WTC11 (cell line): ENCODE data around the gene F2RL2. TPM values are rescaled to one million over a fixed set of nuclear protein-coding genes. Genes with fewer than 3 reads are reported as not detected.

Experiments
- ATAC-seq: fragments of 200-7000 bp; cut with Tn5 transposase; 2 replicates; pipeline ENCODE4 v1.10.0; 2021; ENCODE audit warnings: mild to moderate bottlenecking, moderate library complexity
- CTCF ChIA-PET: fragments of 300-600 bp; sonication (Branson Sonifier 250); formaldehyde crosslinking; loops from one replicate; lab custom pipeline; 2021; ENCODE audit warnings: antibody characterized with exemption; lab: Charles Lee
- POLR2A ChIA-PET: fragments of 350-600 bp; sonication (Branson Sonifier 250); formaldehyde crosslinking; loops from one replicate; lab custom pipeline; 2021; ENCODE audit warnings: antibody characterized with exemption; lab: Charles Lee
- DNase-seq: peaks from one replicate; pipeline ENCODE4 v3.0.0; 2021; ENCODE audit warnings: low spot score
- H3K27ac Mint-ChIP-seq: 2 replicates; pipeline ENCODE4 v1.8.0; 2021; ENCODE audit warnings: mixed read lengths
- H3K27me3 Mint-ChIP-seq: 2 replicates; pipeline ENCODE4 v1.8.0; 2021; ENCODE audit warnings: low read depth, mild to moderate bottlenecking, moderate library complexity, mixed read lengths
- H3K36me3 Mint-ChIP-seq: 2 replicates; pipeline ENCODE4 v1.8.0; 2021; ENCODE audit warnings: mixed read lengths
- H3K4me1 Mint-ChIP-seq: 2 replicates; pipeline ENCODE4 v1.8.0; 2022; ENCODE audit warnings: mixed read lengths
- H3K4me3 Mint-ChIP-seq: 2 replicates; pipeline ENCODE4 v1.8.0; 2021; ENCODE audit warnings: mild to moderate bottlenecking, moderate library complexity, mixed read lengths
- H3K9me3 Mint-ChIP-seq: 2 replicates; pipeline ENCODE4 v1.8.0; 2021; ENCODE audit warnings: mixed read lengths
- ATF1 ChIP-seq: sonication (generic); formaldehyde crosslinking; IDR thresholded peaks from 2 replicates; pipeline ENCODE4 v1.8.1; 2023; ENCODE audit warnings: mild to moderate bottlenecking, moderate library complexity, missing genetic modification reagents
- MYBL2 ChIP-seq: sonication (generic); formaldehyde crosslinking; IDR thresholded peaks from 2 replicates; pipeline ENCODE4 v1.8.1; 2023; ENCODE audit warnings: mild to moderate bottlenecking, moderate library complexity, missing genetic modification reagents
- OVOL2 ChIP-seq: fragments of 250-450 bp; sonication (Bioruptor Pico); IDR thresholded peaks from 2 replicates; pipeline ENCODE4 v1.9.0; 2021; ENCODE audit warnings: mild to moderate bottlenecking, borderline replicate concordance
- TP53 ChIP-seq: sonication (generic); formaldehyde crosslinking; IDR thresholded peaks from 2 replicates; pipeline ENCODE4 v1.8.1; 2023; ENCODE audit warnings: mild to moderate bottlenecking, missing genetic modification reagents
- ZBTB21 ChIP-seq: sonication (generic); formaldehyde crosslinking; IDR thresholded peaks from 2 replicates; pipeline ENCODE4 v1.8.1; 2023; ENCODE audit warnings: mild to moderate bottlenecking, missing genetic modification reagents, borderline replicate concordance
- ZNF263 ChIP-seq: sonication (generic); formaldehyde crosslinking; IDR thresholded peaks from 2 replicates; pipeline ENCODE4 v1.8.1; 2022; ENCODE audit warnings: low read depth, mild to moderate bottlenecking, moderate library complexity, missing genetic modification reagents
- ZNF671 ChIP-seq: fragments of 250-450 bp; sonication (Bioruptor Pico); IDR thresholded peaks from 2 replicates; pipeline ENCODE4 v1.8.0; 2021; ENCODE audit warnings: mild to moderate bottlenecking
- total RNA-seq: library from RNA; stranded (reverse); gene quantifications from 3 replicates; pipeline ENCODE4 v1.2.3, GENCODE V29; 2021
- TF ChIP-seq, protein P1 (sequence below): sonication (generic); formaldehyde crosslinking; IDR thresholded peaks from 2 replicates; pipeline ENCODE4 v1.8.0; 2022; ENCODE audit warnings: mild to moderate bottlenecking, missing genetic modification reagents
- TF ChIP-seq, protein P2 (sequence below): fragments of 250-450 bp; sonication (Bioruptor Pico); IDR thresholded peaks from 2 replicates; pipeline ENCODE4 v1.9.0; 2021; ENCODE audit warnings: mild to moderate bottlenecking, borderline replicate concordance
- TF ChIP-seq, protein P3 (sequence below): sonication (generic); formaldehyde crosslinking; IDR thresholded peaks from 2 replicates; pipeline ENCODE4 v1.8.1; 2023; ENCODE audit warnings: mild to moderate bottlenecking, missing genetic modification reagents, moderate library complexity
- TF ChIP-seq, protein P4 (sequence below): fragments of 250-450 bp; sonication (Bioruptor Pico); IDR thresholded peaks from 2 replicates; pipeline ENCODE4 v1.8.0; 2021; ENCODE audit warnings: mild to moderate bottlenecking
- TF ChIP-seq, protein P5 (sequence below): sonication (generic); formaldehyde crosslinking; IDR thresholded peaks from 2 replicates; pipeline ENCODE4 v1.8.0; 2023; ENCODE audit warnings: mild to moderate bottlenecking, missing genetic modification reagents
- TF ChIP-seq, protein P6 (sequence below): sonication (generic); formaldehyde crosslinking; IDR thresholded peaks from 2 replicates; pipeline ENCODE4 v1.8.1; 2022; ENCODE audit warnings: mild to moderate bottlenecking, missing genetic modification reagents, moderate library complexity, borderline replicate concordance
- TF ChIP-seq, protein P7 (sequence below): fragments of 250-450 bp; sonication (Bioruptor Pico); IDR thresholded peaks from 2 replicates; pipeline ENCODE4 v1.9.0; 2021; ENCODE audit warnings: moderate library complexity, mild to moderate bottlenecking, inconsistent platforms, borderline replicate concordance
- TF ChIP-seq, protein P8 (sequence below): fragments of 250-450 bp; sonication (Bioruptor Pico); IDR thresholded peaks from 2 replicates; pipeline ENCODE4 v1.9.0; 2021; ENCODE audit warnings: mild to moderate bottlenecking
- TF ChIP-seq, protein P9 (sequence below): sonication (generic); formaldehyde crosslinking; IDR thresholded peaks from 2 replicates; pipeline ENCODE4 v1.8.1; 2023; ENCODE audit warnings: mild to moderate bottlenecking, missing genetic modification reagents

The F2RL2 gene
- total RNA-seq, 1 experiment from 2014 or later, result not detected

DNA sequence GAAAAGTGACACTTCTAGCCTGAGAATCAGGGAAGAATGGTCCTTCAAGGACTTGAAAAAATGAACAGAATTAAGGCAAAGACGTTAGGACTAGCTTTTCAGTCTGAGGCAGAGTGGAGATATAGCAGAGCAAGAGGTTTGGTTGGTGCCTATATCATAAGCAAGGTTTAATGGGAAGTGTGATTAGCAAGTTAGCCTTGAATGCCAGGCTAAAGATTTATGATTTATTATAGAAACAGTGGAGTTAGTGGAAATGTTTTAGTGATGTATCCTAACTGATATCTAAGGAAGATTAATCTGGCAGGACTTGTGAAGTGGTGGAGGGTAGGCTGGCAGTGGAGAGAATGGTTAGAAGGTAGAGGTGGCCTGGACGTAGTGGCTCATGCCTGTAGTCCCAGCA, 7.0 kb downstream of the F2RL2 start:
- Mint-ChIP-seq H3K27me3 (no peaks in the 10 kb centered on the region), H3K36me3 (peaks cover 7% of the 10 kb centered on the region; the same call in 1 of the 2 replicates), H3K9me3 (no peaks in the 10 kb centered on the region)
- ATAC-seq, result no peak
- CTCF ChIA-PET, result interaction anchor here (1.0 kb wide), 1 partner anchor 158 kb away, joined by 3 read pairs; no protein-coding TSS in a partner anchor
- POLR2A ChIA-PET, result no interaction called here
- TF ChIP-seq OVOL2 (CRISPR knock-in tag), result no peak
- TF ChIP-seq, protein P1, sequence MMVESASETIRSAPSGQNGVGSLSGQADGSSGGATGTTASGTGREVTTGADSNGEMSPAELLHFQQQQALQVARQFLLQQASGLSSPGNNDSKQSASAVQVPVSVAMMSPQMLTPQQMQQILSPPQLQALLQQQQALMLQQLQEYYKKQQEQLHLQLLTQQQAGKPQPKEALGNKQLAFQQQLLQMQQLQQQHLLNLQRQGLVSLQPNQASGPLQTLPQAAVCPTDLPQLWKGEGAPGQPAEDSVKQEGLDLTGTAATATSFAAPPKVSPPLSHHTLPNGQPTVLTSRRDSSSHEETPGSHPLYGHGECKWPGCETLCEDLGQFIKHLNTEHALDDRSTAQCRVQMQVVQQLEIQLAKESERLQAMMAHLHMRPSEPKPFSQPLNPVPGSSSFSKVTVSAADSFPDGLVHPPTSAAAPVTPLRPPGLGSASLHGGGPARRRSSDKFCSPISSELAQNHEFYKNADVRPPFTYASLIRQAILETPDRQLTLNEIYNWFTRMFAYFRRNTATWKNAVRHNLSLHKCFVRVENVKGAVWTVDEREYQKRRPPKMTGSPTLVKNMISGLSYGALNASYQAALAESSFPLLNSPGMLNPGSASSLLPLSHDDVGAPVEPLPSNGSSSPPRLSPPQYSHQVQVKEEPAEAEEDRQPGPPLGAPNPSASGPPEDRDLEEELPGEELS (CRISPR knock-in tag), result no peak
- TF ChIP-seq, protein P2, sequence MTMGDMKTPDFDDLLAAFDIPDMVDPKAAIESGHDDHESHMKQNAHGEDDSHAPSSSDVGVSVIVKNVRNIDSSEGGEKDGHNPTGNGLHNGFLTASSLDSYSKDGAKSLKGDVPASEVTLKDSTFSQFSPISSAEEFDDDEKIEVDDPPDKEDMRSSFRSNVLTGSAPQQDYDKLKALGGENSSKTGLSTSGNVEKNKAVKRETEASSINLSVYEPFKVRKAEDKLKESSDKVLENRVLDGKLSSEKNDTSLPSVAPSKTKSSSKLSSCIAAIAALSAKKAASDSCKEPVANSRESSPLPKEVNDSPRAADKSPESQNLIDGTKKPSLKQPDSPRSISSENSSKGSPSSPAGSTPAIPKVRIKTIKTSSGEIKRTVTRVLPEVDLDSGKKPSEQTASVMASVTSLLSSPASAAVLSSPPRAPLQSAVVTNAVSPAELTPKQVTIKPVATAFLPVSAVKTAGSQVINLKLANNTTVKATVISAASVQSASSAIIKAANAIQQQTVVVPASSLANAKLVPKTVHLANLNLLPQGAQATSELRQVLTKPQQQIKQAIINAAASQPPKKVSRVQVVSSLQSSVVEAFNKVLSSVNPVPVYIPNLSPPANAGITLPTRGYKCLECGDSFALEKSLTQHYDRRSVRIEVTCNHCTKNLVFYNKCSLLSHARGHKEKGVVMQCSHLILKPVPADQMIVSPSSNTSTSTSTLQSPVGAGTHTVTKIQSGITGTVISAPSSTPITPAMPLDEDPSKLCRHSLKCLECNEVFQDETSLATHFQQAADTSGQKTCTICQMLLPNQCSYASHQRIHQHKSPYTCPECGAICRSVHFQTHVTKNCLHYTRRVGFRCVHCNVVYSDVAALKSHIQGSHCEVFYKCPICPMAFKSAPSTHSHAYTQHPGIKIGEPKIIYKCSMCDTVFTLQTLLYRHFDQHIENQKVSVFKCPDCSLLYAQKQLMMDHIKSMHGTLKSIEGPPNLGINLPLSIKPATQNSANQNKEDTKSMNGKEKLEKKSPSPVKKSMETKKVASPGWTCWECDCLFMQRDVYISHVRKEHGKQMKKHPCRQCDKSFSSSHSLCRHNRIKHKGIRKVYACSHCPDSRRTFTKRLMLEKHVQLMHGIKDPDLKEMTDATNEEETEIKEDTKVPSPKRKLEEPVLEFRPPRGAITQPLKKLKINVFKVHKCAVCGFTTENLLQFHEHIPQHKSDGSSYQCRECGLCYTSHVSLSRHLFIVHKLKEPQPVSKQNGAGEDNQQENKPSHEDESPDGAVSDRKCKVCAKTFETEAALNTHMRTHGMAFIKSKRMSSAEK, result no peak
- TF ChIP-seq, protein P3, sequence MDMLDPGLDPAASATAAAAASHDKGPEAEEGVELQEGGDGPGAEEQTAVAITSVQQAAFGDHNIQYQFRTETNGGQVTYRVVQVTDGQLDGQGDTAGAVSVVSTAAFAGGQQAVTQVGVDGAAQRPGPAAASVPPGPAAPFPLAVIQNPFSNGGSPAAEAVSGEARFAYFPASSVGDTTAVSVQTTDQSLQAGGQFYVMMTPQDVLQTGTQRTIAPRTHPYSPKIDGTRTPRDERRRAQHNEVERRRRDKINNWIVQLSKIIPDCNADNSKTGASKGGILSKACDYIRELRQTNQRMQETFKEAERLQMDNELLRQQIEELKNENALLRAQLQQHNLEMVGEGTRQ (CRISPR knock-in tag), result no peak
- TF ChIP-seq, protein P4, sequence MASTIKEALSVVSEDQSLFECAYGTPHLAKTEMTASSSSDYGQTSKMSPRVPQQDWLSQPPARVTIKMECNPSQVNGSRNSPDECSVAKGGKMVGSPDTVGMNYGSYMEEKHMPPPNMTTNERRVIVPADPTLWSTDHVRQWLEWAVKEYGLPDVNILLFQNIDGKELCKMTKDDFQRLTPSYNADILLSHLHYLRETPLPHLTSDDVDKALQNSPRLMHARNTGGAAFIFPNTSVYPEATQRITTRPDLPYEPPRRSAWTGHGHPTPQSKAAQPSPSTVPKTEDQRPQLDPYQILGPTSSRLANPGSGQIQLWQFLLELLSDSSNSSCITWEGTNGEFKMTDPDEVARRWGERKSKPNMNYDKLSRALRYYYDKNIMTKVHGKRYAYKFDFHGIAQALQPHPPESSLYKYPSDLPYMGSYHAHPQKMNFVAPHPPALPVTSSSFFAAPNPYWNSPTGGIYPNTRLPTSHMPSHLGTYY (CRISPR knock-in tag), result no peak
- TF ChIP-seq, protein P5, sequence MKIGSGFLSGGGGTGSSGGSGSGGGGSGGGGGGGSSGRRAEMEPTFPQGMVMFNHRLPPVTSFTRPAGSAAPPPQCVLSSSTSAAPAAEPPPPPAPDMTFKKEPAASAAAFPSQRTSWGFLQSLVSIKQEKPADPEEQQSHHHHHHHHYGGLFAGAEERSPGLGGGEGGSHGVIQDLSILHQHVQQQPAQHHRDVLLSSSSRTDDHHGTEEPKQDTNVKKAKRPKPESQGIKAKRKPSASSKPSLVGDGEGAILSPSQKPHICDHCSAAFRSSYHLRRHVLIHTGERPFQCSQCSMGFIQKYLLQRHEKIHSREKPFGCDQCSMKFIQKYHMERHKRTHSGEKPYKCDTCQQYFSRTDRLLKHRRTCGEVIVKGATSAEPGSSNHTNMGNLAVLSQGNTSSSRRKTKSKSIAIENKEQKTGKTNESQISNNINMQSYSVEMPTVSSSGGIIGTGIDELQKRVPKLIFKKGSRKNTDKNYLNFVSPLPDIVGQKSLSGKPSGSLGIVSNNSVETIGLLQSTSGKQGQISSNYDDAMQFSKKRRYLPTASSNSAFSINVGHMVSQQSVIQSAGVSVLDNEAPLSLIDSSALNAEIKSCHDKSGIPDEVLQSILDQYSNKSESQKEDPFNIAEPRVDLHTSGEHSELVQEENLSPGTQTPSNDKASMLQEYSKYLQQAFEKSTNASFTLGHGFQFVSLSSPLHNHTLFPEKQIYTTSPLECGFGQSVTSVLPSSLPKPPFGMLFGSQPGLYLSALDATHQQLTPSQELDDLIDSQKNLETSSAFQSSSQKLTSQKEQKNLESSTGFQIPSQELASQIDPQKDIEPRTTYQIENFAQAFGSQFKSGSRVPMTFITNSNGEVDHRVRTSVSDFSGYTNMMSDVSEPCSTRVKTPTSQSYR (CRISPR knock-in tag), result no peak
- TF ChIP-seq TP53, result no peak
- TF ChIP-seq, protein P6, sequence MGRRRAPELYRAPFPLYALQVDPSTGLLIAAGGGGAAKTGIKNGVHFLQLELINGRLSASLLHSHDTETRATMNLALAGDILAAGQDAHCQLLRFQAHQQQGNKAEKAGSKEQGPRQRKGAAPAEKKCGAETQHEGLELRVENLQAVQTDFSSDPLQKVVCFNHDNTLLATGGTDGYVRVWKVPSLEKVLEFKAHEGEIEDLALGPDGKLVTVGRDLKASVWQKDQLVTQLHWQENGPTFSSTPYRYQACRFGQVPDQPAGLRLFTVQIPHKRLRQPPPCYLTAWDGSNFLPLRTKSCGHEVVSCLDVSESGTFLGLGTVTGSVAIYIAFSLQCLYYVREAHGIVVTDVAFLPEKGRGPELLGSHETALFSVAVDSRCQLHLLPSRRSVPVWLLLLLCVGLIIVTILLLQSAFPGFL (CRISPR knock-in tag), result no peak
- no peak for TF ChIP-seq ZNF263 (CRISPR knock-in tag)
- TF ChIP-seq, all 79 proteins: peak for 0
- Mint-ChIP-seq H3K27ac (0 out of 2 replicates have a peak overlapping the region, but pooled peaks have one; percentile 10), H3K4me3 (no peak overlapping the region), H3K4me1 (peaks cover 6% of the 10 kb centered on the region; the same call in 1 of the 2 replicates)
- no peak for DNase-seq

DNA sequence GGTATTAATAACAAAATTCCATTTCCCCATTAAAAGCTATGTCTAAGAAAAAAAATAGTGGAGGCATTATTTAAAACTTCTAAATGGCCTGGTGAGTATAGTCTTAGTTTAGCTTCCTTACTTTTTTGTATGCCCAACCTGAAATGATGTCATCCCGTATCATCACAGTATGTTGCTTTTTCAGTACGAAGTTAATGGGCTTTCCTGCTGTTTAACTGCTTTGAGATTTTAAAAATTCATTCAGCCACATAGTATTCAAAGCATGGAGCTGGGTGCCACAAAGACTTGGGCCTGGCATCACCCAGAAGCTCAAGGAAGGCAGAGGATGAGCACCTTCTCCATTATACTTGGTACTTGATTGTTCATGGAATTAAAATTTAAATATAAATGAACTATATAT, 7.4 kb downstream of the F2RL2 start:
- no peak overlapping the region for H3K4me3 Mint-ChIP-seq
- TF ChIP-seq ZBTB21 (CRISPR knock-in tag) (no peak), ZNF671 (CRISPR knock-in tag) (no peak), MYBL2 (no peak), ATF1 (CRISPR knock-in tag) (no peak)
- TF ChIP-seq, protein P7, sequence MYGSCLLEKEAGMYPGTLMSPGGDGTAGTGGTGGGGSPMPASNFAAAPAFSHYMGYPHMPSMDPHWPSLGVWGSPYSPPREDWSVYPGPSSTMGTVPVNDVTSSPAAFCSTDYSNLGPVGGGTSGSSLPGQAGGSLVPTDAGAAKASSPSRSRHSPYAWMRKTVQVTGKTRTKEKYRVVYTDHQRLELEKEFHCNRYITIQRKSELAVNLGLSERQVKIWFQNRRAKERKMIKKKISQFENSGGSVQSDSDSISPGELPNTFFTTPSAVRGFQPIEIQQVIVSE (CRISPR knock-in tag), result no peak
- TF ChIP-seq, protein P8, sequence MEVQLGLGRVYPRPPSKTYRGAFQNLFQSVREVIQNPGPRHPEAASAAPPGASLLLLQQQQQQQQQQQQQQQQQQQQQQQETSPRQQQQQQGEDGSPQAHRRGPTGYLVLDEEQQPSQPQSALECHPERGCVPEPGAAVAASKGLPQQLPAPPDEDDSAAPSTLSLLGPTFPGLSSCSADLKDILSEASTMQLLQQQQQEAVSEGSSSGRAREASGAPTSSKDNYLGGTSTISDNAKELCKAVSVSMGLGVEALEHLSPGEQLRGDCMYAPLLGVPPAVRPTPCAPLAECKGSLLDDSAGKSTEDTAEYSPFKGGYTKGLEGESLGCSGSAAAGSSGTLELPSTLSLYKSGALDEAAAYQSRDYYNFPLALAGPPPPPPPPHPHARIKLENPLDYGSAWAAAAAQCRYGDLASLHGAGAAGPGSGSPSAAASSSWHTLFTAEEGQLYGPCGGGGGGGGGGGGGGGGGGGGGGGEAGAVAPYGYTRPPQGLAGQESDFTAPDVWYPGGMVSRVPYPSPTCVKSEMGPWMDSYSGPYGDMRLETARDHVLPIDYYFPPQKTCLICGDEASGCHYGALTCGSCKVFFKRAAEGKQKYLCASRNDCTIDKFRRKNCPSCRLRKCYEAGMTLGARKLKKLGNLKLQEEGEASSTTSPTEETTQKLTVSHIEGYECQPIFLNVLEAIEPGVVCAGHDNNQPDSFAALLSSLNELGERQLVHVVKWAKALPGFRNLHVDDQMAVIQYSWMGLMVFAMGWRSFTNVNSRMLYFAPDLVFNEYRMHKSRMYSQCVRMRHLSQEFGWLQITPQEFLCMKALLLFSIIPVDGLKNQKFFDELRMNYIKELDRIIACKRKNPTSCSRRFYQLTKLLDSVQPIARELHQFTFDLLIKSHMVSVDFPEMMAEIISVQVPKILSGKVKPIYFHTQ (CRISPR knock-in tag), result no peak
- TF ChIP-seq, protein P9, sequence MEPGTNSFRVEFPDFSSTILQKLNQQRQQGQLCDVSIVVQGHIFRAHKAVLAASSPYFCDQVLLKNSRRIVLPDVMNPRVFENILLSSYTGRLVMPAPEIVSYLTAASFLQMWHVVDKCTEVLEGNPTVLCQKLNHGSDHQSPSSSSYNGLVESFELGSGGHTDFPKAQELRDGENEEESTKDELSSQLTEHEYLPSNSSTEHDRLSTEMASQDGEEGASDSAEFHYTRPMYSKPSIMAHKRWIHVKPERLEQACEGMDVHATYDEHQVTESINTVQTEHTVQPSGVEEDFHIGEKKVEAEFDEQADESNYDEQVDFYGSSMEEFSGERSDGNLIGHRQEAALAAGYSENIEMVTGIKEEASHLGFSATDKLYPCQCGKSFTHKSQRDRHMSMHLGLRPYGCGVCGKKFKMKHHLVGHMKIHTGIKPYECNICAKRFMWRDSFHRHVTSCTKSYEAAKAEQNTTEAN (CRISPR knock-in tag), result no peak

More for the DNA sequence above, 7.4 kb downstream of the F2RL2 start:
- peaks cover 3% of the 10 kb centered on the region; the same call in 1 of the 2 replicates for H3K4me1 Mint-ChIP-seq
- no peak overlapping the region for H3K27ac Mint-ChIP-seq
- no peak for ATAC-seq
- no peaks in the 10 kb centered on the region for H3K27me3 Mint-ChIP-seq
- DNase-seq, result no peak
- H3K9me3 Mint-ChIP-seq, result no peaks in the 10 kb centered on the region
- POLR2A ChIA-PET, result no interaction called here
- CTCF ChIA-PET, result interaction anchor here (1.0 to 1.1 kb wide), 2 partner anchors 14 to 159 kb away, joined by 3 read pairs; no protein-coding TSS in a partner anchor
- peaks cover 7% of the 10 kb centered on the region; the same call in 1 of the 2 replicates for H3K36me3 Mint-ChIP-seq
